Forelimb muscle (tissue), 1 donor: ENCODE data around the gene SH2D4B. TPM values are rescaled to one million over a fixed set of nuclear protein-coding genes. Genes with fewer than 3 reads are reported as not detected.
"Not testable (repeated sequence)": the region's sequence is repeated elsewhere in the genome, so short reads cannot be mapped to it uniquely, and the experiment has no call there.

ENCODE experiments used
- DNase-seq: peaks from one replicate; pipeline ENCODE4 v3.0.0-alpha.2; 2013; ENCODE audit warnings: low read depth
- polyA plus RNA-seq: library from polyadenylated mRNA; unstranded; fragments of 120-200 nt; gene quantifications from one replicate; pipeline ENCODE4 v1.2.1, GENCODE V29; 2013; ENCODE audit not compliant: insufficient read length

The SH2D4B gene
- polyA plus RNA-seq, 1 donor = not detected

GRCh38 chr10:80524190-80524909, 13.4 kb upstream of the SH2D4B start:
- DNase-seq = no peak

GRCh38 chr10:80526218-80526617, 11.5 kb upstream of the SH2D4B start:
- DNase-seq = no peak

GRCh38 chr10:80526742-80527141, 11.0 kb upstream of the SH2D4B start:
- no peak for DNase-seq

GRCh38 chr10:80528185-80528700, 9.5 kb upstream of the SH2D4B start:
- DNase-seq = no peak

- no peak for DNase-seq
Observed at GRCh38 chr10:80528901-80529300, 8.8 kb upstream of the SH2D4B start.

- no peak for DNase-seq
Observed at GRCh38 chr10:80529604-80530003, 8.1 kb upstream of the SH2D4B start.

GRCh38 chr10:80530251-80530650, 7.5 kb upstream of the SH2D4B start:
- DNase-seq = no peak

- no peak for DNase-seq
Observed at GRCh38 chr10:80530816-80531215, 6.9 kb upstream of the SH2D4B start.

GRCh38 chr10:80532571-80532970, 5.1 kb upstream of the SH2D4B start:
- DNase-seq = no peak

GRCh38 chr10:80534059-80534458, 3.6 kb upstream of the SH2D4B start:
- DNase-seq = not testable (repeated sequence)

- not testable (repeated sequence) for DNase-seq
Observed at GRCh38 chr10:80534646-80535045, 3.1 kb upstream of the SH2D4B start.

GRCh38 chr10:80535671-80536360, 1.9 kb upstream of the SH2D4B start:
- no peak for DNase-seq

- DNase-seq = no peak
Observed at GRCh38 chr10:80536361-80536835, 1.3 kb upstream of the SH2D4B start.

GRCh38 chr10:80537086-80537735, 491 bp upstream of the SH2D4B start:
- no peak for DNase-seq

GRCh38 chr10:80538481-80539185, 931 bp downstream of the SH2D4B start:
- DNase-seq = no peak

GRCh38 chr10:80539421-80540031, 1.8 kb downstream of the SH2D4B start:
- DNase-seq = no peak

GRCh38 chr10:80540136-80540535, 2.4 kb downstream of the SH2D4B start:
- no peak for DNase-seq

- DNase-seq = no peak
Observed at GRCh38 chr10:80540618-80540980, 2.9 kb downstream of the SH2D4B start.

GRCh38 chr10:80540981-80541750, 3.5 kb downstream of the SH2D4B start:
- no peak for DNase-seq

- DNase-seq = no peak
Observed at GRCh38 chr10:80542053-80542452, 4.4 kb downstream of the SH2D4B start.
